ENCODE measurements around the gene BOD1. TPM values are rescaled to one million over a fixed set of nuclear protein-coding genes. Genes with fewer than 3 reads are reported as not detected.

BOD1 gene
- total and polyA plus RNA-seq, 2 donors (not counting 3 experiments of a cell fraction or from before 2014, with no cell fraction given): 57.6 to 62.4 TPM

GRCh38 chr5:173660481-173661280 is 44.2 kb upstream of the BOD1 start:
- ChIA-PET POLR2A (no interaction called here), CTCF (interaction anchor here (1.4 kb wide), 1 partner anchor 31 kb away, joined by 5 read pairs; no protein-coding TSS in a partner anchor)
- no TSS peak for BruUV-seq (replicated peaks)

More at GRCh38 chr5:173660481-173661280, 44.2 kb upstream of the BOD1 start:
- intact Hi-C loops (cut with micrococcal nuclease): no loop called here
- dilution Hi-C loops (cut with MboI; ENCODE audit: extremely low pct_ligation_motif_present, low sequenced_read_pairs): no loop called here
- Histone ChIP-seq H3K27me3 (ENCODE audit: control insufficient read depth in 2 of 2, insufficient read depth in 2 of 2, low read length in 2 of 2) (no peaks in the 10 kb centered on the region), H3K9ac (replicated peaks; ENCODE audit: extremely low read depth, insufficient read depth, low read length) (no peak overlapping the region), H3K4me2 (ENCODE audit: insufficient read depth, low read length) (no peak overlapping the region), H3K27ac (ENCODE audit: insufficient read depth, low read depth, low read length) (no peak overlapping the region), H3K9me1 (replicated peaks; ENCODE audit: control insufficient read depth, extremely low read depth, insufficient read depth, low read length) (no peaks in the 10 kb centered on the region), H3K4me1 (ENCODE audit: control insufficient read depth, extremely low read depth, insufficient read depth, low read length) (peaks cover 2% of the 10 kb centered on the region), H2AFZ (ENCODE audit: low read depth, low read length) (no peak overlapping the region), H3K36me3 (ENCODE audit: control insufficient read depth in 2 of 2, extremely low read depth in 1 of 2, insufficient read depth in 2 of 2, low read length in 2 of 2) (no peaks in the 10 kb centered on the region), H3K4me3 (replicated peaks in 1 of 3; ENCODE audit: insufficient read depth in 1 of 3, low read depth in 1 of 3, low read length in 3 of 3) (no peak overlapping the region), H3K9me3 (replicated peaks; ENCODE audit: control insufficient read depth, insufficient read depth, low read length) (no peaks in the 10 kb centered on the region), H4K20me1 (replicated peaks; ENCODE audit: control insufficient read depth, extremely low read depth, insufficient read depth, low read length) (no peaks in the 10 kb centered on the region), H3K79me2 (ENCODE audit: control insufficient read depth, insufficient read depth, low read length) (no peaks in the 10 kb centered on the region)
- DNase-seq (ENCODE audit: low read depth, low spot score) (no peak), FAIRE-seq (no peak)
- no peak for TF ChIP-seq GATA2 (IDR thresholded peaks at IDR 0.05; ENCODE audit: insufficient read depth, insufficient read length, low read depth, low read length)
- TF ChIP-seq CTCF (IDR thresholded peaks at IDR 0.05; ENCODE audit: extremely low read depth in 1 of 2, insufficient read depth in 1 of 2, low read depth in 1 of 2, low read length in 2 of 2): no peak
- TF ChIP-seq MAX (IDR thresholded peaks at IDR 0.05; ENCODE audit: insufficient read depth, insufficient read length): no peak
- no peak for TF ChIP-seq POLR2AphosphoS5 (IDR thresholded peaks at IDR 0.05; ENCODE audit: insufficient read depth, low read depth, low read length)
- TF ChIP-seq FOS (IDR thresholded peaks at IDR 0.05; ENCODE audit: borderline replicate concordance, insufficient read depth, low read length): no peak
- no peak for TF ChIP-seq POLR2A (IDR thresholded peaks at IDR 0.05; ENCODE audit: low read depth, low read length)
- no peak for TF ChIP-seq MYC (IDR thresholded peaks at IDR 0.05; ENCODE audit: low read depth, low read length)
- no peak for TF ChIP-seq JUN (IDR thresholded peaks at IDR 0.05; ENCODE audit: borderline replicate concordance, insufficient read depth, insufficient read length, low read depth)
- no peak for TF ChIP-seq EZH2 (IDR thresholded peaks at IDR 0.05; ENCODE audit: borderline replicate concordance, low read depth, low read length, severe bottlenecking)

All from endothelial cell of umbilical vein (primary cell).